ENCODE results near the gene NECAB3. TPM values are rescaled to one million over a fixed set of nuclear protein-coding genes. Genes with fewer than 3 reads are reported as not detected.
A peak's percentile ranks its signal among the peaks of the same experiment; 100 is the strongest.

Gene NECAB3
- total and polyA plus RNA-seq, 2 of the 13 experiments (the other 11 are each of a cell fraction or from before 2014, with no cell fraction given) = 61.5 to 65.5 TPM

DNA sequence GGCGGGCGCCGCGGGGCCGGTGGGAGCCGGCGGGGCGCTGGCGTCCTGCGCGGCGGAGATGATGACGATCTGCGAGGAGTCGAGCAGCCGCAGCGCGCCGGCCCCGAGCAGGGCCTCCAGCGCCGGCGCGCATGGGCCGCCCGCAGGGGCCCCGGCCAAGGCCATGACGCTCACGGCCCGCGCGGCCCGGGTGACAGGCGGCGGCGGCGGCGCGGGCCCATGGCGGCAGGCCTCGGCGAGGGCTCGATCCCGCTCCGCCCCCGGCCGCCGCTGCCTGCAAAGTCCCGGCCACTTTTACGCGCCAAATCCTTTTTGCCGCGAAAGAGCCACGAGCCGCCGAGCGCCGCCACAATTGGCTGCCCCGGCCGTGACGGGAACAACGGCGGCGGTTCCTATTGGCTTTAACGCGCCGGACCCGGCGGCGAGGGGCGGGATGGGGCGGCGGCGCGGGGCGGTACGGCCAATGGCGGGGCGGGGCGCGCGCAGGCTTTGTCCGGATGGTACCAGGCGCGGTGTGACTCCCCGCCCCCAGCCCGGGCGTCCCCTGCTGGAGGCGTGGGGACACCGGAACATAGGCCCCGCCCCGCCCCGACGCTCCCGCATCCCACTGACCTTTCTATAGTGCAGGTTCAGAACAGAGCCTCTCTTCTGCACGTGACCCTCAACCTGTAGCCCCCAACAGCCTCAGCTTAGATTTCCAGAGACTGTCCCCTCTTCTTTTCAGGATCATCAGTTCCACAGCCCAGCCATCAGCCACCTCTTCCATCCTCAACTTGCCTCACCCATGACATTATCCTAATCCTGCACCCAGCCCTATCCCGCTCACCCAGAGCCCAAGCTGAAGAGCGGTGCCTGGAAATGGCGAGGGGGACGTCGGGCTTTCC, 12.1 kb upstream of the NECAB3 start, which contains the start of gene E2F1 (continued):
- TF ChIP-seq, protein P1, sequence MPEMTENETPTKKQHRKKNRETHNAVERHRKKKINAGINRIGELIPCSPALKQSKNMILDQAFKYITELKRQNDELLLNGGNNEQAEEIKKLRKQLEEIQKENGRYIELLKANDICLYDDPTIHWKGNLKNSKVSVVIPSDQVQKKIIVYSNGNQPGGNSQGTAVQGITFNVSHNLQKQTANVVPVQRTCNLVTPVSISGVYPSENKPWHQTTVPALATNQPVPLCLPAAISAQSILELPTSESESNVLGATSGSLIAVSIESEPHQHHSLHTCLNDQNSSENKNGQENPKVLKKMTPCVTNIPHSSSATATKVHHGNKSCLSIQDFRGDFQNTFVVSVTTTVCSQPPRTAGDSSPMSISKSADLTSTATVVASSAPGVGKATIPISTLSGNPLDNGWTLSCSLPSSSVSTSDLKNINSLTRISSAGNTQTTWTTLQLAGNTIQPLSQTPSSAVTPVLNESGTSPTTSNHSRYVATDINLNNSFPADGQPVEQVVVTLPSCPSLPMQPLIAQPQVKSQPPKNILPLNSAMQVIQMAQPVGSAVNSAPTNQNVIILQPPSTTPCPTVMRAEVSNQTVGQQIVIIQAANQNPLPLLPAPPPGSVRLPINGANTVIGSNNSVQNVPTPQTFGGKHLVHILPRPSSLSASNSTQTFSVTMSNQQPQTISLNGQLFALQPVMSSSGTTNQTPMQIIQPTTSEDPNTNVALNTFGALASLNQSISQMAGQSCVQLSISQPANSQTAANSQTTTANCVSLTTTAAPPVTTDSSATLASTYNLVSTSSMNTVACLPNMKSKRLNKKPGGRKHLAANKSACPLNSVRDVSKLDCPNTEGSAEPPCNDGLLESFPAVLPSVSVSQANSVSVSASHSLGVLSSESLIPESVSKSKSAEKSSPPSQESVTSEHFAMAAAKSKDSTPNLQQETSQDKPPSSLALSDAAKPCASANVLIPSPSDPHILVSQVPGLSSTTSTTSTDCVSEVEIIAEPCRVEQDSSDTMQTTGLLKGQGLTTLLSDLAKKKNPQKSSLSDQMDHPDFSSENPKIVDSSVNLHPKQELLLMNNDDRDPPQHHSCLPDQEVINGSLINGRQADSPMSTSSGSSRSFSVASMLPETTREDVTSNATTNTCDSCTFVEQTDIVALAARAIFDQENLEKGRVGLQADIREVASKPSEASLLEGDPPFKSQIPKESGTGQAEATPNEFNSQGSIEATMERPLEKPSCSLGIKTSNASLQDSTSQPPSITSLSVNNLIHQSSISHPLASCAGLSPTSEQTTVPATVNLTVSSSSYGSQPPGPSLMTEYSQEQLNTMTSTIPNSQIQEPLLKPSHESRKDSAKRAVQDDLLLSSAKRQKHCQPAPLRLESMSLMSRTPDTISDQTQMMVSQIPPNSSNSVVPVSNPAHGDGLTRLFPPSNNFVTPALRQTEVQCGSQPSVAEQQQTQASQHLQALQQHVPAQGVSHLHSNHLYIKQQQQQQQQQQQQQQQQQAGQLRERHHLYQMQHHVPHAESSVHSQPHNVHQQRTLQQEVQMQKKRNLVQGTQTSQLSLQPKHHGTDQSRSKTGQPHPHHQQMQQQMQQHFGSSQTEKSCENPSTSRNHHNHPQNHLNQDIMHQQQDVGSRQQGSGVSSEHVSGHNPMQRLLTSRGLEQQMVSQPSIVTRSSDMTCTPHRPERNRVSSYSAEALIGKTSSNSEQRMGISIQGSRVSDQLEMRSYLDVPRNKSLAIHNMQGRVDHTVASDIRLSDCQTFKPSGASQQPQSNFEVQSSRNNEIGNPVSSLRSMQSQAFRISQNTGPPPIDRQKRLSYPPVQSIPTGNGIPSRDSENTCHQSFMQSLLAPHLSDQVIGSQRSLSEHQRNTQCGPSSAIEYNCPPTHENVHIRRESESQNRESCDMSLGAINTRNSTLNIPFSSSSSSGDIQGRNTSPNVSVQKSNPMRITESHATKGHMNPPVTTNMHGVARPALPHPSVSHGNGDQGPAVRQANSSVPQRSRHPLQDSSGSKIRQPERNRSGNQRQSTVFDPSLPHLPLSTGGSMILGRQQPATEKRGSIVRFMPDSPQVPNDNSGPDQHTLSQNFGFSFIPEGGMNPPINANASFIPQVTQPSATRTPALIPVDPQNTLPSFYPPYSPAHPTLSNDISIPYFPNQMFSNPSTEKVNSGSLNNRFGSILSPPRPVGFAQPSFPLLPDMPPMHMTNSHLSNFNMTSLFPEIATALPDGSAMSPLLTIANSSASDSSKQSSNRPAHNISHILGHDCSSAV (CRISPR knock-in tag; IDR thresholded peaks at IDR 0.05; ENCODE audit: borderline replicate concordance) = no peak
- TF ChIP-seq SMC3 (IDR thresholded peaks at IDR 0.05; ENCODE audit: low read length) (no peak), RFXANK (CRISPR knock-in tag; IDR thresholded peaks at IDR 0.05) (peak; percentile 76; the same call in 1 of the 2 replicates), ZNF329 (CRISPR knock-in tag; IDR thresholded peaks at IDR 0.05; ENCODE audit: low read depth) (peak; percentile 85), HMG20A (CRISPR knock-in tag; IDR thresholded peaks at IDR 0.05; ENCODE audit: borderline replicate concordance) (no peak), ZNF790 (CRISPR knock-in tag; IDR thresholded peaks at IDR 0.05; ENCODE audit: borderline replicate concordance) (no peak), FOXP1 (IDR thresholded peaks at IDR 0.05) (no peak), FOXP1 (CRISPR knock-in tag; IDR thresholded peaks at IDR 0.05) (peak; percentile 16; the same call in 1 of the 2 replicates), PCBP2 (optimal IDR thresholded peaks at IDR 0.05; ENCODE audit: low read depth, low read length, poor library complexity, severe bottlenecking) (no peak), SPEN (CRISPR knock-in tag; IDR thresholded peaks at IDR 0.05; ENCODE audit: low read depth) (peak; percentile 75), CENPT (CRISPR knock-in tag; IDR thresholded peaks at IDR 0.05; ENCODE audit: low read depth) (no peak; the same call in 1 of the 2 replicates)
- TF ChIP-seq, protein P2, sequence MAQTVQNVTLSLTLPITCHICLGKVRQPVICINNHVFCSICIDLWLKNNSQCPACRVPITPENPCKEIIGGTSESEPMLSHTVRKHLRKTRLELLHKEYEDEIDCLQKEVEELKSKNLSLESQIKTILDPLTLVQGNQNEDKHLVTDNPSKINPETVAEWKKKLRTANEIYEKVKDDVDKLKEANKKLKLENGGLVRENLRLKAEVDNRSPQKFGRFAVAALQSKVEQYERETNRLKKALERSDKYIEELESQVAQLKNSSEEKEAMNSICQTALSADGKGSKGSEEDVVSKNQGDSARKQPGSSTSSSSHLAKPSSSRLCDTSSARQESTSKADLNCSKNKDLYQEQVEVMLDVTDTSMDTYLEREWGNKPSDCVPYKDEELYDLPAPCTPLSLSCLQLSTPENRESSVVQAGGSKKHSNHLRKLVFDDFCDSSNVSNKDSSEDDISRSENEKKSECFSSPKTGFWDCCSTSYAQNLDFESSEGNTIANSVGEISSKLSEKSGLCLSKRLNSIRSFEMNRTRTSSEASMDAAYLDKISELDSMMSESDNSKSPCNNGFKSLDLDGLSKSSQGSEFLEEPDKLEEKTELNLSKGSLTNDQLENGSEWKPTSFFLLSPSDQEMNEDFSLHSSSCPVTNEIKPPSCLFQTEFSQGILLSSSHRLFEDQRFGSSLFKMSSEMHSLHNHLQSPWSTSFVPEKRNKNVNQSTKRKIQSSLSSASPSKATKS (CRISPR knock-in tag; IDR thresholded peaks at IDR 0.05) = no peak; the same call in 1 of the 2 replicates
- TF ChIP-seq, protein P3, sequence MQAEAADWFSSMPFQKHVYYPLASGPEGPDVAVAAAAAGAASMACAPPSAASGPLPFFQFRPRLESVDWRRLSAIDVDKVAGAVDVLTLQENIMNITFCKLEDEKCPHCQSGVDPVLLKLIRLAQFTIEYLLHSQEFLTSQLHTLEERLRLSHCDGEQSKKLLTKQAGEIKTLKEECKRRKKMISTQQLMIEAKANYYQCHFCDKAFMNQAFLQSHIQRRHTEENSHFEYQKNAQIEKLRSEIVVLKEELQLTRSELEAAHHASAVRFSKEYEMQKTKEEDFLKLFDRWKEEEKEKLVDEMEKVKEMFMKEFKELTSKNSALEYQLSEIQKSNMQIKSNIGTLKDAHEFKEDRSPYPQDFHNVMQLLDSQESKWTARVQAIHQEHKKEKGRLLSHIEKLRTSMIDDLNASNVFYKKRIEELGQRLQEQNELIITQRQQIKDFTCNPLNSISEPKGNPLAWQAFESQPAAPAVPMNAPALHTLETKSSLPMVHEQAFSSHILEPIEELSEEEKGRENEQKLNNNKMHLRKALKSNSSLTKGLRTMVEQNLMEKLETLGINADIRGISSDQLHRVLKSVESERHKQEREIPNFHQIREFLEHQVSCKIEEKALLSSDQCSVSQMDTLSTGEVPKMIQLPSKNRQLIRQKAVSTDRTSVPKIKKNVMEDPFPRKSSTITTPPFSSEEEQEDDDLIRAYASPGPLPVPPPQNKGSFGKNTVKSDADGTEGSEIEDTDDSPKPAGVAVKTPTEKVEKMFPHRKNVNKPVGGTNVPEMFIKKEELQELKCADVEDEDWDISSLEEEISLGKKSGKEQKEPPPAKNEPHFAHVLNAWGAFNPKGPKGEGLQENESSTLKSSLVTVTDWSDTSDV (CRISPR knock-in tag; IDR thresholded peaks at IDR 0.05) = peak; percentile 21; the same call in 1 of the 2 replicates
- TF ChIP-seq, protein P4, sequence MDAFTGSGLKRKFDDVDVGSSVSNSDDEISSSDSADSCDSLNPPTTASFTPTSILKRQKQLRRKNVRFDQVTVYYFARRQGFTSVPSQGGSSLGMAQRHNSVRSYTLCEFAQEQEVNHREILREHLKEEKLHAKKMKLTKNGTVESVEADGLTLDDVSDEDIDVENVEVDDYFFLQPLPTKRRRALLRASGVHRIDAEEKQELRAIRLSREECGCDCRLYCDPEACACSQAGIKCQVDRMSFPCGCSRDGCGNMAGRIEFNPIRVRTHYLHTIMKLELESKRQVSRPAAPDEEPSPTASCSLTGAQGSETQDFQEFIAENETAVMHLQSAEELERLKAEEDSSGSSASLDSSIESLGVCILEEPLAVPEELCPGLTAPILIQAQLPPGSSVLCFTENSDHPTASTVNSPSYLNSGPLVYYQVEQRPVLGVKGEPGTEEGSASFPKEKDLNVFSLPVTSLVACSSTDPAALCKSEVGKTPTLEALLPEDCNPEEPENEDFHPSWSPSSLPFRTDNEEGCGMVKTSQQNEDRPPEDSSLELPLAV (CRISPR knock-in tag; conservative IDR thresholded peaks at IDR 0.05; ENCODE audit: low read depth) = peak; percentile 89; the same call in 1 of the 2 replicates
